Measurements from ENCODE around the gene SLC25A26.

- TF ChIP-seq CTCF (IDR thresholded peaks at IDR 0.05): no peak
- TF ChIP-seq POLR2A (IDR thresholded peaks at IDR 0.05): no peak
- TF ChIP-seq EP300 (IDR thresholded peaks at IDR 0.05): no peak
Observed at GRCh38 chr3:66361356-66361755, 140.6 kb downstream of the SLC25A26 start.
